KMS-11 (cell line): ENCODE results near the gene FAM237B.

ENCODE experiments used
- H2AFZ ChIP-seq: fragments of 200-600 bp; sonication (generic); 2 replicates; pipeline ENCODE4 v1.6.1; 2016; ENCODE audit warnings: antibody characterized with exemption, mixed run types, low read depth
- H3K27ac ChIP-seq: fragments of 200-600 bp; sonication (generic); 2 replicates; pipeline ENCODE4 v1.6.1; 2016; ENCODE audit warnings: mild to moderate bottlenecking, mixed run types
- H3K27me3 ChIP-seq: fragments of 200-600 bp; sonication (generic); 2 replicates; pipeline ENCODE4 v1.6.1; 2017; ENCODE audit warnings: mild to moderate bottlenecking, low read depth, mixed run types, moderate library complexity; ENCODE audit not compliant: insufficient read depth
- H3K36me3 ChIP-seq: fragments of 200-600 bp; sonication (generic); 2 replicates; pipeline ENCODE4 v1.6.1; 2017; ENCODE audit warnings: mild to moderate bottlenecking, mixed run types; ENCODE audit not compliant: insufficient read depth
- H3K4me1 ChIP-seq: fragments of 200-600 bp; sonication (generic); 2 replicates; pipeline ENCODE4 v1.6.1; 2016; ENCODE audit warnings: mild to moderate bottlenecking, low read depth, mixed run types; ENCODE audit not compliant: poor library complexity, severe bottlenecking
- H3K4me2 ChIP-seq: fragments of 200-600 bp; sonication (generic); 2 replicates; pipeline ENCODE4 v1.7.0; 2016; ENCODE audit warnings: mild to moderate bottlenecking, mixed run types
- H3K4me3 ChIP-seq: fragments of 200-600 bp; sonication (generic); IDR thresholded peaks from 2 replicates; pipeline ENCODE4 v1.6.1; 2017; ENCODE audit warnings: low read depth, low read length, mixed read lengths; ENCODE audit not compliant: insufficient read depth
- H3K79me2 ChIP-seq: fragments of 200-600 bp; sonication (generic); 2 replicates; pipeline ENCODE4 v1.6.1; 2016; ENCODE audit warnings: low read depth, mixed run types; ENCODE audit not compliant: insufficient read depth
- H3K9ac ChIP-seq: fragments of 200-600 bp; sonication (generic); 2 replicates; pipeline ENCODE4 v1.6.1; 2016; ENCODE audit warnings: mild to moderate bottlenecking, mixed run types
- H4K20me1 ChIP-seq: fragments of 200-600 bp; sonication (generic); 2 replicates; pipeline ENCODE4 v1.6.1; 2016; ENCODE audit warnings: mild to moderate bottlenecking, mixed run types; ENCODE audit not compliant: insufficient read depth
- TF ChIP-seq, protein P1 (sequence below): fragments of 200-600 bp; sonication (generic); conservative IDR thresholded peaks from 2 replicates; pipeline ENCODE4 v1.6.1; 2017; ENCODE audit warnings: low read depth, mild to moderate bottlenecking, antibody characterized with exemption, low read length, moderate library complexity, mixed read lengths

Gene FAM237B

DNA sequence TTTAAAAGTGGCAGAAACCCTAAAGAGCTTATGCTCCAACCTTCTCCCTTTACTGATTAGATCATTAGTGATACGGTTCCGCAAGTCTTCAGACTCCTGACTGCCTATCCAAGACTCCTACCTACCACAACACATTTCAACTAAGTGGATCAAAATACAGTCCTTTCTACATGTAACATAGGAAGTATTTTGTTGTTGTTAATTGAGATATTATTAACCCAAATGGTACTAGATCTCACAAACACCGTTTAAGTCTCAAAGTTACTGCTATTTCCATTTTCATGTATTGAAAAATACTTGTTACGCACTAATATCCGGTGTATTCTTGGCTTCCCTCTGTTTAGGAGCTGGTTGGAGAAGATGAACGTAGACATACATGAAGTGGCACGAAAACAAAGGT, 1.1 kb downstream of the FAM237B start:
- TF ChIP-seq, protein P1, sequence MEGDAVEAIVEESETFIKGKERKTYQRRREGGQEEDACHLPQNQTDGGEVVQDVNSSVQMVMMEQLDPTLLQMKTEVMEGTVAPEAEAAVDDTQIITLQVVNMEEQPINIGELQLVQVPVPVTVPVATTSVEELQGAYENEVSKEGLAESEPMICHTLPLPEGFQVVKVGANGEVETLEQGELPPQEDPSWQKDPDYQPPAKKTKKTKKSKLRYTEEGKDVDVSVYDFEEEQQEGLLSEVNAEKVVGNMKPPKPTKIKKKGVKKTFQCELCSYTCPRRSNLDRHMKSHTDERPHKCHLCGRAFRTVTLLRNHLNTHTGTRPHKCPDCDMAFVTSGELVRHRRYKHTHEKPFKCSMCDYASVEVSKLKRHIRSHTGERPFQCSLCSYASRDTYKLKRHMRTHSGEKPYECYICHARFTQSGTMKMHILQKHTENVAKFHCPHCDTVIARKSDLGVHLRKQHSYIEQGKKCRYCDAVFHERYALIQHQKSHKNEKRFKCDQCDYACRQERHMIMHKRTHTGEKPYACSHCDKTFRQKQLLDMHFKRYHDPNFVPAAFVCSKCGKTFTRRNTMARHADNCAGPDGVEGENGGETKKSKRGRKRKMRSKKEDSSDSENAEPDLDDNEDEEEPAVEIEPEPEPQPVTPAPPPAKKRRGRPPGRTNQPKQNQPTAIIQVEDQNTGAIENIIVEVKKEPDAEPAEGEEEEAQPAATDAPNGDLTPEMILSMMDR: no peak

GRCh38 chr7:90313907-90314306, 7.2 kb downstream of the FAM237B start:
- no peak overlapping the region for H3K4me2 ChIP-seq
- H4K20me1 ChIP-seq: no peaks in the 10 kb centered on the region
- no peaks in the 10 kb centered on the region for H3K79me2 ChIP-seq
- H3K27ac ChIP-seq: no peak overlapping the region
- no peak overlapping the region for H3K9ac ChIP-seq
- H3K27me3 ChIP-seq: no peaks in the 10 kb centered on the region
- H3K4me1 ChIP-seq: peaks cover under 1% of the 10 kb centered on the region
- H3K36me3 ChIP-seq: no peaks in the 10 kb centered on the region
- TF ChIP-seq, protein P1: no peak
- no peak overlapping the region for H3K4me3 ChIP-seq
- H2AFZ ChIP-seq: no peak overlapping the region

More for the DNA sequence above, 1.1 kb downstream of the FAM237B start:
- Histone ChIP-seq H3K9ac (no peak overlapping the region), H3K4me3 (no peak overlapping the region), H2AFZ (no peak overlapping the region), H3K27me3 (no peaks in the 10 kb centered on the region), H4K20me1 (no peaks in the 10 kb centered on the region), H3K79me2 (no peaks in the 10 kb centered on the region), H3K27ac (no peak overlapping the region), H3K36me3 (no peaks in the 10 kb centered on the region), H3K4me2 (no peak overlapping the region), H3K4me1 (no peaks in the 10 kb centered on the region)

DNA sequence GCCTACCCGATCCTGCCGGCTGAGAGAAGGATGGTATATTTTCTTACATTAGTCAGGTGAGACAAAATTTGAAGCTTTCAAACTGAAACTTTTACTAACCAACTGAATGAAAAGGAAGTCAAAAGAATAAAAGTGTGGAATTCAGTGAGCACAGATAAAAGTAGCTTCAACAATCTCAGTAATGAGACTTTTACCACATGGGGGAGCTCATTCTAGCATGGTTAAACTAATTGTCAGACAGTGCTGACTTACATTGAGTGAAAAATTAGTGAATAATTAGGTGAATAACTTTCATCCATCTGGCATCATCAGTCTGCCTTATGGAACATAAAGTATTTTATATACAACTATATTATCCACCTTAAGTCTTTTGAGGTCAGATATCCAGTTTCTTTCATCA, 8.4 kb downstream of the FAM237B start:
- TF ChIP-seq, protein P1: 0 out of 2 replicates have a peak, but pooled peaks have one; percentile 27
- H3K36me3 ChIP-seq: no peaks in the 10 kb centered on the region
- no peaks in the 10 kb centered on the region for H3K27me3 ChIP-seq
- H3K9ac ChIP-seq: no peak overlapping the region
- H3K4me1 ChIP-seq: peaks cover 12% of the 10 kb centered on the region
- no peak overlapping the region for H2AFZ ChIP-seq
- H3K27ac ChIP-seq: no peak overlapping the region
- no peak overlapping the region for H3K4me3 ChIP-seq
- H4K20me1 ChIP-seq: no peaks in the 10 kb centered on the region
- H3K4me2 ChIP-seq: no peak overlapping the region
- no peaks in the 10 kb centered on the region for H3K79me2 ChIP-seq

- H3K27ac ChIP-seq: no peak overlapping the region
- TF ChIP-seq, protein P1: no peak
Observed at GRCh38 chr7:90311175-90311574, 9.9 kb downstream of the FAM237B start.

More at GRCh38 chr7:90311175-90311574, 9.9 kb downstream of the FAM237B start:
- peaks cover 21% of the 10 kb centered on the region for H3K4me1 ChIP-seq
- no peak overlapping the region for H3K4me3 ChIP-seq
- no peaks in the 10 kb centered on the region for H3K36me3 ChIP-seq
- no peak overlapping the region for H3K4me2 ChIP-seq
- no peak overlapping the region for H3K9ac ChIP-seq
- H3K27me3 ChIP-seq: no peaks in the 10 kb centered on the region
- no peak overlapping the region for H2AFZ ChIP-seq
- no peaks in the 10 kb centered on the region for H4K20me1 ChIP-seq
- no peaks in the 10 kb centered on the region for H3K79me2 ChIP-seq
